ENCODE measurements around the gene MPRIP. TPM values are rescaled to one million over a fixed set of nuclear protein-coding genes. Genes with fewer than 3 reads are reported as not detected.

MPRIP gene
- total and polyA plus RNA-seq, 2 of the 13 experiments (the other 11 are each of a cell fraction or from before 2014, with no cell fraction given): 50.2 to 52.4 TPM

DNA sequence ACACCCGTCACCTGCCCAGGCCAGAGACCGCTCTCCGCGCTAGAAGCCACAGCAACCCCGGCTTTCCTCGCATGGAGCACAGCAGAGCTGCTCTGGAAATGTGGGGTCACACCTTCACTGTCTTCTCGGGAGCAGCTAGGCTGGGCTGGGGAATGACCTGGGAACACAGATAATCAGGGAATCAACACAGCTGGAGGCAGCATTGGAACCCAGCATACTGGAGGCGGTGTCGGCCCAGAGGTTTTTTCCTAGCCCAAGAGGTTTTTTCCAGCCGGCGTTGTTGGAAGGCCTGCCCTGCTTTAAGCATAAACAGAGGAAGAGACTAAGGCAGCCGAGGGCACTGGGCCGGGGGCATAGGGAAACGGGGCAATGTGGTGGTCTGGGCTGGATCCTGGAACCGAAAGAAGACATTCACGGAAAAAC lies 164.7 kb downstream of the MPRIP start (continued):
- TF ChIP-seq, protein P1, sequence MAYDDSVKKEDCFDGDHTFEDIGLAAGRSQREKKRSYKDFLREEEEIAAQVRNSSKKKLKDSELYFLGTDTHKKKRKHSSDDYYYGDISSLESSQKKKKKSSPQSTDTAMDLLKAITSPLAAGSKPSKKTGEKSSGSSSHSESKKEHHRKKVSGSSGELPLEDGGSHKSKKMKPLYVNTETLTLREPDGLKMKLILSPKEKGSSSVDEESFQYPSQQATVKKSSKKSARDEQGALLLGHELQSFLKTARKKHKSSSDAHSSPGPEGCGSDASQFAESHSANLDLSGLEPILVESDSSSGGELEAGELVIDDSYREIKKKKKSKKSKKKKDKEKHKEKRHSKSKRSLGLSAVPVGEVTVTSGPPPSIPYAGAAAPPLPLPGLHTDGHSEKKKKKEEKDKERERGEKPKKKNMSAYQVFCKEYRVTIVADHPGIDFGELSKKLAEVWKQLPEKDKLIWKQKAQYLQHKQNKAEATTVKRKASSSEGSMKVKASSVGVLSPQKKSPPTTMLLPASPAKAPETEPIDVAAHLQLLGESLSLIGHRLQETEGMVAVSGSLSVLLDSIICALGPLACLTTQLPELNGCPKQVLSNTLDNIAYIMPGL (CRISPR knock-in tag; IDR thresholded peaks at IDR 0.05; ENCODE audit: borderline replicate concordance in 1 of 2, low read depth in 1 of 2): 0 out of 4 replicates have a peak, but pooled peaks of 1 of the 2 experiments have one; percentile 9
- TF ChIP-seq RORA (CRISPR knock-in tag; IDR thresholded peaks at IDR 0.05) (0 out of 2 replicates have a peak, but pooled peaks have one; percentile 81), JUND (CRISPR knock-in tag; IDR thresholded peaks at IDR 0.05) (0 out of 2 replicates have a peak, but pooled peaks have one; percentile 22), ZFP62 (CRISPR knock-in tag; IDR thresholded peaks at IDR 0.05) (no peak), NFE2L1 (CRISPR knock-in tag; IDR thresholded peaks at IDR 0.05; ENCODE audit: borderline replicate concordance) (peak; percentile 65; the same call in 1 of the 2 replicates), RNF2 (conservative IDR thresholded peaks at IDR 0.05; ENCODE audit: low read depth) (0 out of 2 replicates have a peak, but pooled peaks have one; percentile 11), ZNF788 (CRISPR knock-in tag; IDR thresholded peaks at IDR 0.05; ENCODE audit: borderline replicate concordance) (0 out of 2 replicates have a peak, but pooled peaks have one; percentile 4), ZNF343 (CRISPR knock-in tag; IDR thresholded peaks at IDR 0.05) (0 out of 2 replicates have a peak, but pooled peaks have one; percentile 8), PHF21A (CRISPR knock-in tag; IDR thresholded peaks at IDR 0.05) (peak; percentile 60), MED13 (CRISPR knock-in tag; IDR thresholded peaks at IDR 0.05) (0 out of 2 replicates have a peak, but pooled peaks have one; percentile 18), MAF1 (CRISPR knock-in tag; IDR thresholded peaks at IDR 0.05; ENCODE audit: borderline replicate concordance) (no peak)
- TF ChIP-seq, protein P2, sequence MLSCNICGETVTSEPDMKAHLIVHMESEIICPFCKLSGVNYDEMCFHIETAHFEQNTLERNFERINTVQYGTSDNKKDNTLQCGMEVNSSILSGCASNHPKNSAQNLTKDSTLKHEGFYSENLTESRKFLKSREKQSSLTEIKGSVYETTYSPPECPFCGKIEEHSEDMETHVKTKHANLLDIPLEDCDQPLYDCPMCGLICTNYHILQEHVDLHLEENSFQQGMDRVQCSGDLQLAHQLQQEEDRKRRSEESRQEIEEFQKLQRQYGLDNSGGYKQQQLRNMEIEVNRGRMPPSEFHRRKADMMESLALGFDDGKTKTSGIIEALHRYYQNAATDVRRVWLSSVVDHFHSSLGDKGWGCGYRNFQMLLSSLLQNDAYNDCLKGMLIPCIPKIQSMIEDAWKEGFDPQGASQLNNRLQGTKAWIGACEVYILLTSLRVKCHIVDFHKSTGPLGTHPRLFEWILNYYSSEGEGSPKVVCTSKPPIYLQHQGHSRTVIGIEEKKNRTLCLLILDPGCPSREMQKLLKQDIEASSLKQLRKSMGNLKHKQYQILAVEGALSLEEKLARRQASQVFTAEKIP (CRISPR knock-in tag; IDR thresholded peaks at IDR 0.05; ENCODE audit: borderline replicate concordance): 0 out of 2 replicates have a peak, but pooled peaks have one; percentile 67
- TF ChIP-seq, protein P3, sequence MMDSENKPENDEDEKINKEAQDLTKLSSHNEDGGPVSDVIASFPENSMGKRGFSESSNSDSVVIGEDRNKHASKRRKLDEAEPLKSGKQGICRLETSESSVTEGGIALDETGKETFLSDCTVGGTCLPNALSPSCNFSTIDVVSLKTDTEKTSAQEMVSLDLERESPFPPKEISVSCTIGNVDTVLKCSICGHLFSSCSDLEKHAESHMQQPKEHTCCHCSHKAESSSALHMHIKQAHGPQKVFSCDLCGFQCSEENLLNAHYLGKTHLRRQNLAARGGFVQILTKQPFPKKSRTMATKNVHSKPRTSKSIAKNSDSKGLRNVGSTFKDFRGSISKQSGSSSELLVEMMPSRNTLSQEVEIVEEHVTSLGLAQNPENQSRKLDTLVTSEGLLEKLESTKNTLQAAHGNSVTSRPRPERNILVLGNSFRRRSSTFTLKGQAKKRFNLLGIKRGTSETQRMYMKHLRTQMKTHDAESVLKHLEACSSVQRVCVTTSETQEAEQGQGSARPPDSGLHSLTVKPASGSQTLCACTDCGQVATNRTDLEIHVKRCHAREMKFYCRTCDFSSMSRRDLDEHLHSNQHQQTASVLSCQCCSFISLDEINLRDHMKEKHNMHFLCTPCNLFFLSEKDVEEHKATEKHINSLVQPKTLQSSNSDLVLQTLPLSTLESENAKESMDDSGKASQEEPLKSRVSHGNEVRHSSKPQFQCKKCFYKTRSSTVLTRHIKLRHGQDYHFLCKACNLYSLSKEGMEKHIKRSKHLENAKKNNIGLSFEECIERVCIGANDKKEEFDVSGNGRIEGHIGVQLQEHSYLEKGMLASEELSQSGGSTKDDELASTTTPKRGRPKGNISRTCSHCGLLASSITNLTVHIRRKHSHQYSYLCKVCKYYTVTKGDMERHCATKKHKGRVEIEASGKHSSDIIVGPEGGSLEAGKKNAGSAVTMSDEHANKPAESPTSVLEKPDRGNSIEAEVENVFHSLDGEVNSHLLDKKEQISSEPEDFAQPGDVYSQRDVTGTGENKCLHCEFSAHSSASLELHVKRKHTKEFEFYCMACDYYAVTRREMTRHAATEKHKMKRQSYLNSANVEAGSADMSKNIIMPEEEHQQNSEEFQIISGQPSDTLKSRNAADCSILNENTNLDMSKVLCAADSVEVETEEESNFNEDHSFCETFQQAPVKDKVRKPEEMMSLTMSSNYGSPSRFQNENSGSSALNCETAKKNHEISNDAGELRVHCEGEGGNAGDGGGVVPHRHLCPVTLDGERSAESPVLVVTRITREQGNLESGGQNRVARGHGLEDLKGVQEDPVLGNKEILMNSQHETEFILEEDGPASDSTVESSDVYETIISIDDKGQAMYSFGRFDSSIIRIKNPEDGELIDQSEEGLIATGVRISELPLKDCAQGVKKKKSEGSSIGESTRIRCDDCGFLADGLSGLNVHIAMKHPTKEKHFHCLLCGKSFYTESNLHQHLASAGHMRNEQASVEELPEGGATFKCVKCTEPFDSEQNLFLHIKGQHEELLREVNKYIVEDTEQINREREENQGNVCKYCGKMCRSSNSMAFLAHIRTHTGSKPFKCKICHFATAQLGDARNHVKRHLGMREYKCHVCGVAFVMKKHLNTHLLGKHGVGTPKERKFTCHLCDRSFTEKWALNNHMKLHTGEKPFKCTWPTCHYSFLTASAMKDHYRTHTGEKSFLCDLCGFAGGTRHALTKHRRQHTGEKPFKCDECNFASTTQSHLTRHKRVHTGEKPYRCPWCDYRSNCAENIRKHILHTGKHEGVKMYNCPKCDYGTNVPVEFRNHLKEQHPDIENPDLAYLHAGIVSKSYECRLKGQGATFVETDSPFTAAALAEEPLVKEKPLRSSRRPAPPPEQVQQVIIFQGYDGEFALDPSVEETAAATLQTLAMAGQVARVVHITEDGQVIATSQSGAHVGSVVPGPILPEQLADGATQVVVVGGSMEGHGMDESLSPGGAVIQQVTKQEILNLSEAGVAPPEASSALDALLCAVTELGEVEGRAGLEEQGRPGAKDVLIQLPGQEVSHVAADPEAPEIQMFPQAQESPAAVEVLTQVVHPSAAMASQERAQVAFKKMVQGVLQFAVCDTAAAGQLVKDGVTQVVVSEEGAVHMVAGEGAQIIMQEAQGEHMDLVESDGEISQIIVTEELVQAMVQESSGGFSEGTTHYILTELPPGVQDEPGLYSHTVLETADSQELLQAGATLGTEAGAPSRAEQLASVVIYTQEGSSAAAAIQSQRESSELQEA (CRISPR knock-in tag; IDR thresholded peaks at IDR 0.05; ENCODE audit: not compliant biosample characterization): peak; percentile 4
- TF ChIP-seq, protein P4, sequence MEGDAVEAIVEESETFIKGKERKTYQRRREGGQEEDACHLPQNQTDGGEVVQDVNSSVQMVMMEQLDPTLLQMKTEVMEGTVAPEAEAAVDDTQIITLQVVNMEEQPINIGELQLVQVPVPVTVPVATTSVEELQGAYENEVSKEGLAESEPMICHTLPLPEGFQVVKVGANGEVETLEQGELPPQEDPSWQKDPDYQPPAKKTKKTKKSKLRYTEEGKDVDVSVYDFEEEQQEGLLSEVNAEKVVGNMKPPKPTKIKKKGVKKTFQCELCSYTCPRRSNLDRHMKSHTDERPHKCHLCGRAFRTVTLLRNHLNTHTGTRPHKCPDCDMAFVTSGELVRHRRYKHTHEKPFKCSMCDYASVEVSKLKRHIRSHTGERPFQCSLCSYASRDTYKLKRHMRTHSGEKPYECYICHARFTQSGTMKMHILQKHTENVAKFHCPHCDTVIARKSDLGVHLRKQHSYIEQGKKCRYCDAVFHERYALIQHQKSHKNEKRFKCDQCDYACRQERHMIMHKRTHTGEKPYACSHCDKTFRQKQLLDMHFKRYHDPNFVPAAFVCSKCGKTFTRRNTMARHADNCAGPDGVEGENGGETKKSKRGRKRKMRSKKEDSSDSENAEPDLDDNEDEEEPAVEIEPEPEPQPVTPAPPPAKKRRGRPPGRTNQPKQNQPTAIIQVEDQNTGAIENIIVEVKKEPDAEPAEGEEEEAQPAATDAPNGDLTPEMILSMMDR (CRISPR knock-in tag; IDR thresholded peaks at IDR 0.05): peak; percentile 26; the same call in 1 of the 2 replicates
